SH-SY5Y (cell line): ENCODE measurements around the gene XAF1.

Source experiments
- GATA2 ChIP-seq: IDR thresholded peaks from 2 replicates; pipeline ENCODE4 v1.6.1; 2011; ENCODE audit warnings: mild to moderate bottlenecking, low read depth, low read length
- GATA3 ChIP-seq: IDR thresholded peaks from 2 replicates; pipeline ENCODE4 v1.6.1; 2011; ENCODE audit warnings: low read depth, mild to moderate bottlenecking, low read length, moderate library complexity

- TF ChIP-seq GATA3 (no peak), GATA2 (no peak)
Measured at GRCh38 chr17:6706996-6707395, 48.9 kb upstream of the XAF1 start.
